Osteoblast (primary cell): ENCODE data around the gene MYO5B. TPM values are rescaled to one million over a fixed set of nuclear protein-coding genes. Genes with fewer than 3 reads are reported as not detected.

Source experiments
- DNase-seq: peaks from one replicate; pipeline ENCODE4 v3.0.0; 2011; ENCODE audit warnings: low spot score, mixed read lengths; ENCODE audit not compliant: insufficient read length; ENCODE audit errors: missing footprints
- H2AFZ ChIP-seq: 2 replicates; pipeline ENCODE4 v1.6.0; 2011; ENCODE audit warnings: mild to moderate bottlenecking, low read length
- H3K27ac ChIP-seq: 2 replicates; pipeline ENCODE4 v1.5.1; 2011; ENCODE audit warnings: mild to moderate bottlenecking, low read depth, low read length, moderate library complexity
- H3K27me3 ChIP-seq: 2 replicates; pipeline ENCODE4 v1.6.0; 2012; ENCODE audit warnings: mild to moderate bottlenecking, control low read depth, inconsistent platforms, low read length, moderate library complexity; ENCODE audit not compliant: insufficient read depth
- H3K36me3 ChIP-seq: 2 replicates; pipeline ENCODE4 v1.5.1; 2011; ENCODE audit warnings: mild to moderate bottlenecking, low read length, control low read depth, moderate library complexity; ENCODE audit not compliant: insufficient read depth
- H3K4me1 ChIP-seq: 2 replicates; pipeline ENCODE4 v1.5.1; 2011; ENCODE audit warnings: mild to moderate bottlenecking, low read length, control low read depth, moderate library complexity; ENCODE audit not compliant: insufficient read depth
- H3K4me2 ChIP-seq: 2 replicates; pipeline ENCODE4 v1.6.0; 2011; ENCODE audit warnings: mild to moderate bottlenecking, low read length; ENCODE audit not compliant: insufficient read depth
- H3K4me3 ChIP-seq: fragments of 200-600 bp; sonication (generic); 3 replicates; pipeline ENCODE4 v1.5.1; 2012; ENCODE audit warnings: mild to moderate bottlenecking, low read length, inconsistent platforms; ENCODE audit not compliant: insufficient read depth
- H3K79me2 ChIP-seq: 2 replicates; pipeline ENCODE4 v1.6.0; 2012; ENCODE audit warnings: mild to moderate bottlenecking, low read length, control low read depth, inconsistent platforms; ENCODE audit not compliant: insufficient read depth
- H3K9me3 ChIP-seq: 2 replicates; pipeline ENCODE4 v1.5.1; 2011; ENCODE audit warnings: low read depth, low read length, control low read depth
- H4K20me1 ChIP-seq: 2 replicates; pipeline ENCODE4 v1.6.0; 2012; ENCODE audit warnings: mild to moderate bottlenecking, low read length, control low read depth; ENCODE audit not compliant: insufficient read depth
- total RNA-seq: library from RNA; depleted of rRNA; stranded (reverse); fragments of >200 nt; gene quantifications from 2 replicates; pipeline ENCODE4 v1.2.3, GENCODE V29; 2012
- TF ChIP-seq, protein P1 (sequence below): IDR thresholded peaks from 2 replicates; pipeline ENCODE4 v1.5.1; 2011; ENCODE audit warnings: mild to moderate bottlenecking, low read depth, low read length, moderate library complexity; ENCODE audit errors: extremely low read depth

The MYO5B gene
- total RNA-seq, 1 donor: 0.36 TPM

- no peak for DNase-seq
- Histone ChIP-seq H3K4me1 (peaks cover 18% of the 10 kb centered on the region), H4K20me1 (no peaks in the 10 kb centered on the region), H3K36me3 (no peaks in the 10 kb centered on the region), H3K4me2 (no peak overlapping the region), H3K9me3 (no peaks in the 10 kb centered on the region), H3K27me3 (no peaks in the 10 kb centered on the region), H3K79me2 (no peaks in the 10 kb centered on the region), H3K27ac (peak overlapping the region; percentile 24), H3K4me3 (no peak overlapping the region), H2AFZ (no peak overlapping the region)
- TF ChIP-seq, protein P1, sequence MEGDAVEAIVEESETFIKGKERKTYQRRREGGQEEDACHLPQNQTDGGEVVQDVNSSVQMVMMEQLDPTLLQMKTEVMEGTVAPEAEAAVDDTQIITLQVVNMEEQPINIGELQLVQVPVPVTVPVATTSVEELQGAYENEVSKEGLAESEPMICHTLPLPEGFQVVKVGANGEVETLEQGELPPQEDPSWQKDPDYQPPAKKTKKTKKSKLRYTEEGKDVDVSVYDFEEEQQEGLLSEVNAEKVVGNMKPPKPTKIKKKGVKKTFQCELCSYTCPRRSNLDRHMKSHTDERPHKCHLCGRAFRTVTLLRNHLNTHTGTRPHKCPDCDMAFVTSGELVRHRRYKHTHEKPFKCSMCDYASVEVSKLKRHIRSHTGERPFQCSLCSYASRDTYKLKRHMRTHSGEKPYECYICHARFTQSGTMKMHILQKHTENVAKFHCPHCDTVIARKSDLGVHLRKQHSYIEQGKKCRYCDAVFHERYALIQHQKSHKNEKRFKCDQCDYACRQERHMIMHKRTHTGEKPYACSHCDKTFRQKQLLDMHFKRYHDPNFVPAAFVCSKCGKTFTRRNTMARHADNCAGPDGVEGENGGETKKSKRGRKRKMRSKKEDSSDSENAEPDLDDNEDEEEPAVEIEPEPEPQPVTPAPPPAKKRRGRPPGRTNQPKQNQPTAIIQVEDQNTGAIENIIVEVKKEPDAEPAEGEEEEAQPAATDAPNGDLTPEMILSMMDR: no peak
Observed at GRCh38 chr18:49833814-49834213, 361.1 kb downstream of the MYO5B start.

- no peak for DNase-seq
- H2AFZ ChIP-seq: no peak overlapping the region
- peaks cover 16% of the 10 kb centered on the region for H3K4me1 ChIP-seq
Observed at GRCh38 chr18:49832221-49832647, 362.7 kb downstream of the MYO5B start.

DNA sequence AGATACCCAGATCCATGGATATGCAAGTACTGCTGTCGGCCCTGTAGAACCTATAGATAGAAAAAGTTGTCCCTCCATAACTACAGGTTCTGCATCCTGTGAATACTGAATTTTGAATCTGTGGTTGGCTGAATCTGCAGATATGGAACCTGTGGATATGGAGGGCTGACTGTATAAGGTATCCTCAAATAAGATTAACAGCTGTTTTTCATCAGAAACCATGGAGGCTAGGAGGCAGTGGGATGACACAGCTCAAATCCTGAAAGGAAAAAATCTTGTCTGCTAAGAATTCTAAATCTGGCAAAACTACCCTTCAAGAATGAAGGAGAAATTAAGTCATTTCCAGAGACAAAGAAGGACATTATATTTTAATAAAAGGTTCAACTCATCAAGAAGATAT is 367.0 kb downstream of the MYO5B start:
- no peak overlapping the region for H3K4me3 ChIP-seq
- H3K4me1 ChIP-seq: no peaks in the 10 kb centered on the region
- H3K79me2 ChIP-seq: peaks cover 3% of the 10 kb centered on the region
- TF ChIP-seq, protein P1: no peak
- no peaks in the 10 kb centered on the region for H3K27me3 ChIP-seq
- H4K20me1 ChIP-seq: peaks cover 5% of the 10 kb centered on the region
- H3K27ac ChIP-seq: no peak overlapping the region
- no peak overlapping the region for H3K4me2 ChIP-seq
- no peaks in the 10 kb centered on the region for H3K36me3 ChIP-seq
- H3K9me3 ChIP-seq: no peaks in the 10 kb centered on the region
- no peak for DNase-seq
- no peak overlapping the region for H2AFZ ChIP-seq

More at GRCh38 chr18:49832221-49832647, 362.7 kb downstream of the MYO5B start:
- H3K4me2 ChIP-seq: no peak overlapping the region
- no peak overlapping the region for H3K4me3 ChIP-seq
- no peaks in the 10 kb centered on the region for H3K79me2 ChIP-seq
- no peaks in the 10 kb centered on the region for H4K20me1 ChIP-seq
- H3K27ac ChIP-seq: no peak overlapping the region
- H3K27me3 ChIP-seq: no peaks in the 10 kb centered on the region
- H3K9me3 ChIP-seq: no peaks in the 10 kb centered on the region
- H3K36me3 ChIP-seq: no peaks in the 10 kb centered on the region
- TF ChIP-seq, protein P1: no peak

DNA sequence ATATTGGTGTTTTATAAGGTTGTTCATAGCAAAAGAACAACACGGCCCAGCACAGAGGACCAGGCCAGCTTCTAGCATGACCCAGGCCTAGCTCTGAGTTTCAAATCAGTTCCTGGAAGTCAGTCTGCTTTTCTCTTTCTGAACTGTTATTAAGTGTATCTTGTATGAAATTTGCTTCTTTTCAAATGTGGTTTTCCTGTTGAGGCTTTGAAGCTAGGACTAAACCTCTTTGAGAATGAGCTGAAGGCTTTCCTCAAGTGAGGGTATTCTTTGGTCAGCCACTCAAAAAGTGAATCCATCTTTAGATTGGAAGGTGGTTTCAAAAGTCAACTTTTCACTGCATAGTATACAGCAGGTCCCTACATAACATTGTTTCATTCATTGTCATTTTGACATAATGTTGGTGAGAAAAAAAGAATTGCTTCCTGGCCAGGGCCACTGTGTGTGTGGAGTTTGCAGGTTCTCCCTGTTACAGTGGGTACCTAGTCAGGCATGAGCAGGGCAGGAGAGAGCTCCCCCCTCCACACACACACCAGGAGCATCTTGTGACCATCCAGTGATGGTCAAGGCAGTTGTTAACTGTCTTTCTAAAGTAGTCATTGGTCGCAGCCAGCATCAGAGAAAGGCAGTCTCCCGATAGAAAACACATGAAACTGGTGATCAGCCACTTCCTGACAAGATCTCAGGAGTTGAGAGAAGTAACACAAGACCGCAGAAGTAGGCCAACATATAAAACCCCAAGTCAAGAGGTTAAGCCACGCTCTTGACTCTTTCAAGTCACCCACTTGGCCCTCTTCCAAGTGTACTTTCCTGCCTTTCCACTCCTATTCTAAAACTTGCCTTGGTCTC is 374.9 kb downstream of the MYO5B start:
- Histone ChIP-seq H3K9me3 (no peaks in the 10 kb centered on the region), H3K27me3 (no peaks in the 10 kb centered on the region), H3K4me1 (no peaks in the 10 kb centered on the region), H3K4me3 (no peak overlapping the region), H3K36me3 (peaks cover 3% of the 10 kb centered on the region), H3K4me2 (no peak overlapping the region), H3K79me2 (peaks cover 17% of the 10 kb centered on the region), H3K27ac (no peak overlapping the region), H4K20me1 (peaks cover 14% of the 10 kb centered on the region), H2AFZ (no peak overlapping the region)
- no peak for DNase-seq
- TF ChIP-seq, protein P1: no peak
